GM06990 (cell line): ENCODE measurements around the gene VSTM2L.

Experiments used
- DNase-seq: peaks from one replicate; pipeline ENCODE4 v3.0.0-alpha.2; 2011; ENCODE audit not compliant: insufficient read length; ENCODE audit errors: extremely low read depth
- H3K27me3 ChIP-seq: replicated peaks from 2 replicates; pipeline ENCODE4 v1.6.0; 2011; ENCODE audit warnings: low read length; ENCODE audit not compliant: control insufficient read depth, insufficient read depth
- H3K36me3 ChIP-seq: 2 replicates; pipeline ENCODE4 v1.5.1; 2011; ENCODE audit warnings: low read length; ENCODE audit not compliant: control insufficient read depth, insufficient read depth
- H3K4me3 ChIP-seq: replicated peaks from 2 replicates; pipeline ENCODE4 v1.5.1; 2011; ENCODE audit warnings: low read depth, mild to moderate bottlenecking, control low read depth, low read length
- TF ChIP-seq, protein P1 (sequence below): IDR thresholded peaks from 2 replicates; pipeline ENCODE4 v1.5.1; 2011; ENCODE audit warnings: low read length, control low read depth, mild to moderate bottlenecking, inconsistent platforms; ENCODE audit not compliant: insufficient read depth, poor library complexity, severe bottlenecking

The VSTM2L gene

DNA sequence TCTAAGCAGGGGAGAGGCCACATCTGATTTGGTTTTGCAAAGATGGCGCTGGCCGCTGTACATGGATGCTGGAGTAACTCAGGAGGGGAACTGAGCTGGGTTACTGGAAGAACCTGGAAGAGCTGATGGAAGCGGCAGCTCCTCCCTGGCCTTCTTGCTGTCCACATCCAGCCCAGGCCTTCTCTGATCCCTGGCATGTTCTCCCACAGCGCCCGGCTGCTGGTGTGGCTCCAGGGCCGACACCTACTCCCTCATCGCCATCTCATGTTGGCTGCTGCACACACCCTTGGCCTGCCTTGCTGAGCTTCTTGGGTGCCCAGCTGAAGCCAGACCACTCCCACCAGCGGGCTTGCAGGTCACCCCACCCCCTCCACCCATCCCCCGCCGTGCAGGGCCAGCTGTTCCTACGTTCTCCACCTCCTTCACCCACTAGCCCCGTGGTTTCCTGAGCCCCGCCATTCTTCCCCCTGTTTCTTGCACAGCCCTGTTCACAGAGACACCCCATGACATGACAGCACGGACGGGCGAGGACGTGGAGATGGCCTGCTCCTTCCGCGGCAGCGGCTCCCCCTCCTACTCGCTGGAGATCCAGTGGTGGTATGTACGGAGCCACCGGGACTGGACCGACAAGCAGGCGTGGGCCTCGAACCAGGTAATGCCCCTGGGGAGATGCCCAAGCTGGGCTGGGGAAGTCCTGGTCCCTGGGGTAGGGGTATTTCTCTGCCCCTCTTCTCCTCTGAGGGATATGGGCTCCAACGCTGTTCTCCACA lies 28.4 kb downstream of the VSTM2L start:
- TF ChIP-seq, protein P1, sequence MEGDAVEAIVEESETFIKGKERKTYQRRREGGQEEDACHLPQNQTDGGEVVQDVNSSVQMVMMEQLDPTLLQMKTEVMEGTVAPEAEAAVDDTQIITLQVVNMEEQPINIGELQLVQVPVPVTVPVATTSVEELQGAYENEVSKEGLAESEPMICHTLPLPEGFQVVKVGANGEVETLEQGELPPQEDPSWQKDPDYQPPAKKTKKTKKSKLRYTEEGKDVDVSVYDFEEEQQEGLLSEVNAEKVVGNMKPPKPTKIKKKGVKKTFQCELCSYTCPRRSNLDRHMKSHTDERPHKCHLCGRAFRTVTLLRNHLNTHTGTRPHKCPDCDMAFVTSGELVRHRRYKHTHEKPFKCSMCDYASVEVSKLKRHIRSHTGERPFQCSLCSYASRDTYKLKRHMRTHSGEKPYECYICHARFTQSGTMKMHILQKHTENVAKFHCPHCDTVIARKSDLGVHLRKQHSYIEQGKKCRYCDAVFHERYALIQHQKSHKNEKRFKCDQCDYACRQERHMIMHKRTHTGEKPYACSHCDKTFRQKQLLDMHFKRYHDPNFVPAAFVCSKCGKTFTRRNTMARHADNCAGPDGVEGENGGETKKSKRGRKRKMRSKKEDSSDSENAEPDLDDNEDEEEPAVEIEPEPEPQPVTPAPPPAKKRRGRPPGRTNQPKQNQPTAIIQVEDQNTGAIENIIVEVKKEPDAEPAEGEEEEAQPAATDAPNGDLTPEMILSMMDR = no peak
- H3K27me3 ChIP-seq = peaks cover 2% of the 10 kb centered on the region; the same call in 1 of the 2 replicates
- DNase-seq = no peak
- no peak overlapping the region for H3K4me3 ChIP-seq
- H3K36me3 ChIP-seq = no peaks in the 10 kb centered on the region

DNA sequence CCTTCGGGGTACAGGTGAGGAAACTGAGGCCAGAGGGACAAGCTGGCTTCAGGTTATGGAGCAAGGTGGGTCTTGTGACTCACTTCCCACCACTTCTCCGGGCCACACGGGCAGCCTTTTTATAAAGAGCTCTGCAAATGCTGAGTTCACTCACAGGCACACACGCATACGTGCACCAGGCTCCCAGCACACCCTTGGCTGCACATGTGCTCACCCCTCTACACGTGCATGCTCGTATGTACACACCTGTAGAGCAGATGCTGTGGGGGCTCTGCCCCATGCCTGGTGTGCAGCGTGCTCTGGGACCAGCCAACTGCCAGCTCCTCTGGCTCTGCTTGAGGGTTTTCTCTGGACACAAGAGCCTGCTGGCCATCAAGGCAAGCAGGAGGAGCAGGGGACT lies 29.1 kb downstream of the VSTM2L start:
- Histone ChIP-seq H3K36me3 (no peaks in the 10 kb centered on the region), H3K4me3 (no peak overlapping the region), H3K27me3 (peaks cover 2% of the 10 kb centered on the region; the same call in 1 of the 2 replicates)
- no peak for DNase-seq
- TF ChIP-seq, protein P1 = no peak

DNA sequence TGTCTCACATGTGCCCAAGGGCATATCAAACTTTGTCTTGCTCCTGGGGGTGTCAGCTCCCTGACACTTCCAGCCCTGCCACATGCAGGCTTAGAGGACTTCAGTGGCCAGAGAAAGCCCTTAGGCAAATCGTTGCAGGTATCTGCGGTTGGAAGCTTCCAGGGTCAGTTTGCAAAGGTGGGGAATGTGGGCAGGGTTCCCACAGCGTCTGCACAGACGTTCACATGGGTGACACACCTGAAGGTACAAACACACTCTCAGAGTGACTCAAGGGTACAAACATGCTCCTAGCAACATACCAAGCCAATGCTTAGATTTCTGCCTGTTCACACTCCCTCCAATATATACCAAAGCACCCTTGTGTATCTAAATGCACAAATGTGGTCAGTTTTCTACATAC lies 30.0 kb downstream of the VSTM2L start:
- TF ChIP-seq, protein P1 = no peak
- H3K4me3 ChIP-seq = no peak overlapping the region
- DNase-seq = no peak
- peaks cover 2% of the 10 kb centered on the region; the same call in 1 of the 2 replicates for H3K27me3 ChIP-seq
- H3K36me3 ChIP-seq = no peaks in the 10 kb centered on the region

DNA sequence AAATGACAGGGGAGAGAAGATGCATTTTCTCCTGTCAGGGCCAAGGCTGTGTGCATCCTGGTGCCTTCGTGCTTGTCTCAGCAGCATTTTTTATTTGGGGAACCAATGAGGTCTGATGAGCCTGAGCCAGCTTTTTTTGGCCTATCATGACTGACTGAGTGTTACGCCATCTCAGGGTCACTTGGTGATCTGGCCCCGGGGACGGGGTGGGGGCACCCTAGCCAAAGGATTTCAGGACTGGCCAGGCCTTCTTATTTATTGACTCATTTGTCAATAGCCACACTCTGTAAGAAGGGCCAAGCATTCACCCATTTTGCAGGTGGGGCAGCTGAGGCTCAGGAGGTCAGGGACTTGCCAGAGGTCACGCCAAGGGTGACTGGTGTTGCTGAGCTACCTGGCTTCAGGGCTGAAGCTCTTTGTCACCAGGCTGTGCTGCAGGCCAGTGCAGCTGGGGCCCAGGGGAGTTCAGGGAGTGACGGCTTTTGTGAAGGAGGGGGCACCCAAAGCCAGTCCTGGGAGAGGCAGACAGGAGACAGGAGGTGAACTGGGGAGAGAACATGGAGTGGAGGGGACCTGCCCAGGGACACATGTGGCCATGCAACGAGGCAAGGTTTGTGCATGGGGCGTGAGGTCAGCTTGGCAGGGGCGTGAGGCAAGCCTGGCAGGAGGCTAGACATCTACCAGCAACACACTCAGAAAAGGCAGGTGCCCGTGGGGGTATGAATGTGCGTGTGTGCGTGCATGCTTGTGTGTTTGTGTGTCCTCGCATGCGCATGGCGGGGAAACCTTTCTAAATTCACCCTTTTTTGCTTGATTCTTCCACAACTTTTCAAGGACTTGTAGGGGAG lies 31.1 kb downstream of the VSTM2L start:
- Histone ChIP-seq H3K36me3 (no peaks in the 10 kb centered on the region), H3K4me3 (no peak overlapping the region), H3K27me3 (peaks cover 2% of the 10 kb centered on the region; the same call in 1 of the 2 replicates)
- no peak for DNase-seq
- TF ChIP-seq, protein P1 = no peak

DNA sequence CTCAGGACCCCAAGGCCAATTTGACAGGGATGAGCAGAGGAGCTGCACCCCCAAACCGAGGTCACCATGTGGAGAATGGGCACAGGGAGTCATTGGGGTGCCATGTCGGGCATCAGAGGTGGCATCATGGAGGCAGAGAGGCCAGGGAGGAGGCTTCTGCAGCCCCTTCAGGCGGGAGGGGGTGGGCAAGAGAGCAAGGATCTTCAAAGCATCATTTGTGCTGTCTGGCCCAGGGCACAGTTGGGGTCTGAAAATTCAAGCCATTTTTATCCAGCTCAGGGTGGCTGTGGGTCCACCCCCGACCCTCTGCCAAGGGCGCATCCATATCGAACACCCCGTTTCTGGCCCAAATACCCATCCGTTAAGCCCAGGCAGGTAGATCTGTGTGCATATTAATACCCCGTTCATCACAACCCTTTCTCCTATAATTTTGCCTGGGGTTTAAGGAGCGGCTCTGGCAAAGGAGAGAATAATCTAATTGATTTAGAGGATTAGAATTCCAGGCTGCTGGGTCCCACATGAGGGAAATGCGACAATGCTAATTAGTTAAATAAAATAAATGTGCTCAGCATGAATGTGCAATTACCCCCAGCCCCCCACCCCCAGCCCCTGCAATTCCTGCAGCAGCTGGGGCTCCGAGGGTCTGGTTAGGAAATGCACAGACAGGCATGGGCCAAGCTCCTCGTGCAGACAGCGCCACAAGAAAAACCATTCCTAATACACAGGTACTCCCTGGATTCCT lies 31.9 kb downstream of the VSTM2L start:
- no peak for DNase-seq
- H3K27me3 ChIP-seq = peaks cover 2% of the 10 kb centered on the region; the same call in 1 of the 2 replicates
- TF ChIP-seq, protein P1 = no peak
- no peak overlapping the region for H3K4me3 ChIP-seq
- no peaks in the 10 kb centered on the region for H3K36me3 ChIP-seq
